Measurements from ENCODE around the gene TRERF1. TPM values are rescaled to one million over a fixed set of nuclear protein-coding genes. Genes with fewer than 3 reads are reported as not detected.
A peak's percentile ranks its signal among the peaks of the same experiment; 100 is the strongest.

The TRERF1 gene
- total and polyA plus RNA-seq, 2 of the 8 experiments (the other 6 are each of a cell fraction or from before 2014, with no cell fraction given), result 10.8 to 21.5 TPM

DNA sequence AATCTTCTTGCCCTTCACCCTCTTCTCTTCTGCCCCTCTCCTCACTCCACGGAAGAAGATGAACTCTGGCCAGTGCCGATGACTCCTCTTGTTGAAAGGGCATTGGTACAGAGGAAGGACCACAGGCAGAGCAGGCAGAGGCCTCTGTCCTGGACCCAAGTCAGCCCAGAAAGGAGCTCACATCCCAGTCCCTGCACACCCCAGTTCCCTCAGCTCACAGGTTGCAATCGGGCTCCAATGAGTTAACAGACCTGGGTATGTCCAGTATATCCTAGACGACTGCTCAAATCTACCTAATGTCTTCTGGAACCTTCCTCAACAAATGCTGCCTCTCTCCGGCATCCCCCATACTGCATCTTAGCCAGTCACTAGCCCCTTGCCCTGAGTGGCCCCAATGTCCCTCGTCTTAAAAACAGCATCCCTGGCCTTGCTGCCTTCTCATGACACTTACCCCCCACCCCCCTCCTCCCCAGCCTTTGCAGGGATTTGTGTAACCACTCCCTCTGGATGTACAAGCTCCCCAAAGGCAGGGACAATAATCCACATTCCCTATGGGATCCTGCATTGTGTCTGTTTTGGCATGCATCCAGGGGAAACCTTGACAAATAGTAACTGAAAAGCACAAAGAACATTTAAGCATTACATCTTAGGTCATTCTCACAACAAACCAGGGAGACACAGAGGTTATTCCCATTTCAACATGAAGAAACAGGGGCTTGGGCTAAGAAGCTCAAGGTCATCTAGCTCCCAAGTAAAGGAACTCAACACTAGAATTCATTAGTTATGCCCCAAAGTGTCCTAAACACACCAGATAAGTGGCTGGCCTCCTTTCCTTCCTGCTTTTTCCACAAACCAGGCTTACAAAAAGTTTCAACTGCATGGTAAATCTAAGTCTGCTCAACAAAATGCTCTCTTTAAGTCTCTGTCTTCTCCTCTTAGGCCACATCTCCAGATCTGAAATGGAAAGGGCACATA lies 45.1 kb downstream of the TRERF1 start:
- Histone ChIP-seq H3K79me1 (ENCODE audit: low read depth, low read length) (peaks cover 29% of the 10 kb centered on the region), H4K8ac (ENCODE audit: extremely low read depth, insufficient read depth, low read length) (no peak overlapping the region), H4K91ac (replicated peaks; ENCODE audit: insufficient read length, low read length) (no peak overlapping the region), H2BK12ac (ENCODE audit: low read depth, low read length) (no peak overlapping the region), H2BK5ac (ENCODE audit: low read depth, low read length) (no peak overlapping the region), H2AFZ (ENCODE audit: low read length) (no peak overlapping the region), H2AK5ac (ENCODE audit: low read depth, low read length) (no peak overlapping the region), H4K5ac (ENCODE audit: insufficient read length, low read depth, low read length) (no peak overlapping the region), H3K4me1 (replicated peaks in 1 of 4; ENCODE audit: control insufficient read depth in 3 of 4, insufficient read depth in 4 of 4, low read length in 3 of 4) (peaks cover 7 to 23% (median 19%) of the 10 kb centered on the region in 4 experiments; a peak in 6 of 7 replicates), H3K4me2 (ENCODE audit: insufficient read depth in 1 of 2, low read depth in 2 of 2, low read length in 2 of 2) (0 out of 4 replicates have a peak overlapping the region, but pooled peaks of 1 of the 2 experiments have one; percentile 17), H2BK20ac (ENCODE audit: low read length) (no peak overlapping the region), H2BK15ac (ENCODE audit: low read length) (no peak overlapping the region), H3K9me3 (ENCODE audit: insufficient read depth in 2 of 2, low read depth in 1 of 2, low read length in 1 of 2) (no peaks in the 10 kb centered on the region), H4K20me1 (replicated peaks in 1 of 2; ENCODE audit: control insufficient read depth in 1 of 2, insufficient read depth in 2 of 2, low read length in 2 of 2) (peaks cover 20 to 24% of the 10 kb centered on the region in 2 experiments), H2BK120ac (replicated peaks; ENCODE audit: low read depth, low read length) (no peak overlapping the region), H3K4me3 (ENCODE audit: extremely low read depth in 1 of 4, insufficient read depth in 2 of 4, low read depth in 3 of 4, low read length in 4 of 4) (no peak overlapping the region), H3K27me3 (replicated peaks in 1 of 4; ENCODE audit: control insufficient read depth in 3 of 4, extremely low read depth in 1 of 4, insufficient read depth in 3 of 4, low read length in 3 of 4) (no peaks in the 10 kb centered on the region), H3K4ac (replicated peaks; ENCODE audit: insufficient read length, low read depth, low read length) (no peak overlapping the region), H3K18ac (ENCODE audit: extremely low read depth, low read length) (no peak overlapping the region), H3K27ac (ENCODE audit: low read depth, low read length) (0 out of 2 replicates have a peak overlapping the region, but pooled peaks have one; percentile 55), H3K9ac (replicated peaks in 1 of 4; ENCODE audit: extremely low read depth in 1 of 4, low read depth in 3 of 4, low read length in 3 of 4) (no peak overlapping the region; a peak in 1 of 7 replicates), H3K79me2 (ENCODE audit: control insufficient read depth in 1 of 2, insufficient read depth in 2 of 2, low read length in 2 of 2) (peaks cover 4 to 82% of the 10 kb centered on the region in 2 experiments), H3K56ac (replicated peaks; ENCODE audit: insufficient read length, low read depth, low read length) (no peak overlapping the region), H3K23me2 (ENCODE audit: low read depth, low read length) (no peaks in the 10 kb centered on the region), H3K36me3 (ENCODE audit: control insufficient read depth in 2 of 4, insufficient read depth in 4 of 4, low read length in 3 of 4) (no peaks in the 10 kb centered on the region), H3K14ac (ENCODE audit: insufficient read length) (no peak overlapping the region), H3K23ac (ENCODE audit: insufficient read length) (no peak overlapping the region)
- DNase-seq (ENCODE audit: low read depth in 1 of 2, low spot score in 2 of 2), result no peak
- 85% methylated on average over 6 of the region's 6 CpGs; no CpG with 5 or more reads in 1 of the 2 experiments for WGBS, 2 experiments (ENCODE audit: extremely low coverage in 1 of 2, insufficient coverage in 1 of 2, insufficient read length in 1 of 2, insufficient replicate concordance in 2 of 2, low coverage in 1 of 2, low lambda C conversion rate in 2 of 2, missing lambda C conversion rate in 1 of 2)
- ChIA-PET POLR2A (ENCODE audit: partially characterized antibody) (interaction anchor here (0.7 to 1.3 kb wide), 3 partner anchors 12 to 233 kb away, joined by 3 read pairs; no protein-coding TSS in a partner anchor), CTCF (ENCODE audit: partially characterized antibody) (interaction anchor here (0.7 to 1.0 kb wide), 5 partner anchors 9 to 136 kb away, joined by 3 read pairs; no protein-coding TSS in a partner anchor)
- FAIRE-seq, result no peak
- no peak for TF ChIP-seq GABPA (IDR thresholded peaks at IDR 0.05; ENCODE audit: borderline replicate concordance, insufficient read depth, low read length)
- TF ChIP-seq KDM5A (IDR thresholded peaks at IDR 0.05; ENCODE audit: low read length), result no peak
- no peak for TF ChIP-seq JUN (IDR thresholded peaks at IDR 0.05; ENCODE audit: low read depth, low read length)
- TF ChIP-seq, protein P1, sequence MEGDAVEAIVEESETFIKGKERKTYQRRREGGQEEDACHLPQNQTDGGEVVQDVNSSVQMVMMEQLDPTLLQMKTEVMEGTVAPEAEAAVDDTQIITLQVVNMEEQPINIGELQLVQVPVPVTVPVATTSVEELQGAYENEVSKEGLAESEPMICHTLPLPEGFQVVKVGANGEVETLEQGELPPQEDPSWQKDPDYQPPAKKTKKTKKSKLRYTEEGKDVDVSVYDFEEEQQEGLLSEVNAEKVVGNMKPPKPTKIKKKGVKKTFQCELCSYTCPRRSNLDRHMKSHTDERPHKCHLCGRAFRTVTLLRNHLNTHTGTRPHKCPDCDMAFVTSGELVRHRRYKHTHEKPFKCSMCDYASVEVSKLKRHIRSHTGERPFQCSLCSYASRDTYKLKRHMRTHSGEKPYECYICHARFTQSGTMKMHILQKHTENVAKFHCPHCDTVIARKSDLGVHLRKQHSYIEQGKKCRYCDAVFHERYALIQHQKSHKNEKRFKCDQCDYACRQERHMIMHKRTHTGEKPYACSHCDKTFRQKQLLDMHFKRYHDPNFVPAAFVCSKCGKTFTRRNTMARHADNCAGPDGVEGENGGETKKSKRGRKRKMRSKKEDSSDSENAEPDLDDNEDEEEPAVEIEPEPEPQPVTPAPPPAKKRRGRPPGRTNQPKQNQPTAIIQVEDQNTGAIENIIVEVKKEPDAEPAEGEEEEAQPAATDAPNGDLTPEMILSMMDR (IDR thresholded peaks at IDR 0.05; ENCODE audit: control extremely low read depth in 1 of 3, insufficient read depth in 1 of 3, low read depth in 1 of 3, low read length in 3 of 3), result no peak
- no peak for TF ChIP-seq EP300 (IDR thresholded peaks at IDR 0.05; ENCODE audit: borderline replicate concordance in 1 of 2, low read depth in 2 of 2, low read length in 2 of 2)
- no peak for TF ChIP-seq CHD2 (IDR thresholded peaks at IDR 0.05; ENCODE audit: low read length)
- no peak for TF ChIP-seq EZH2 (IDR thresholded peaks at IDR 0.05; ENCODE audit: low read depth, low read length, severe bottlenecking)

All from H1 (cell line).